NT2/D1 (cell line): ENCODE results near the gene NGF.

Experiments
- SUZ12 ChIP-seq: IDR thresholded peaks from 2 replicates; pipeline ENCODE4 v1.6.1; 2011; ENCODE audit not compliant: insufficient read length, insufficient read depth; ENCODE audit errors: extremely low read depth
- YY1 ChIP-seq: IDR thresholded peaks from 2 replicates; pipeline ENCODE4 v1.6.1; 2011; ENCODE audit not compliant: insufficient read length, insufficient read depth

DNA sequence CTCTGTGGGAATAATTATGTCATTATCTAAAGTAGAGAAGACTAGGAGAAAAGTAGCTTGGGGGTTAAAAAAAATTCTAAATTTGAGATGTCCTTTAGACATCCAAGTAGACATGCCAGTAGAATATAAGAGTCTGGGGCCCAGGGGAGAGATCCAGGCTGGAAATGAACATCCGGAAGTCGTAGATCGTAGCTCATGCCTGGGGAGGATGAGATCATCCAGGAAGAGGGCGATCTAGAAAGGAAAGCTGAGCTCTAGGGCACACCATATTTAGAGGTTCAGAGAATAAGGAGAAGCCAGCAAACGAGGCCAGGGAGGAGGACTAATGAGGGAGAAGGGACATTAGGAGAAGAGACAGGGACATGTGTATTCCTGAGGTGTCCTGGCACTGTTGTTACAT, 12.2 kb downstream of the NGF start:
- TF ChIP-seq SUZ12 (no peak), YY1 (no peak)
